GM11168 (cell line): ENCODE data around the gene CCDC97.

Experiments used
- in situ Hi-C: fragments of 300-500 bp; cut with MboI; formaldehyde crosslinking; loops from one replicate; pipeline ENCODE4 v1.12.0; 2022; ENCODE audit warnings: low sequenced_read_pairs; ENCODE audit not compliant: unreplicated experiment

CCDC97 gene

DNA sequence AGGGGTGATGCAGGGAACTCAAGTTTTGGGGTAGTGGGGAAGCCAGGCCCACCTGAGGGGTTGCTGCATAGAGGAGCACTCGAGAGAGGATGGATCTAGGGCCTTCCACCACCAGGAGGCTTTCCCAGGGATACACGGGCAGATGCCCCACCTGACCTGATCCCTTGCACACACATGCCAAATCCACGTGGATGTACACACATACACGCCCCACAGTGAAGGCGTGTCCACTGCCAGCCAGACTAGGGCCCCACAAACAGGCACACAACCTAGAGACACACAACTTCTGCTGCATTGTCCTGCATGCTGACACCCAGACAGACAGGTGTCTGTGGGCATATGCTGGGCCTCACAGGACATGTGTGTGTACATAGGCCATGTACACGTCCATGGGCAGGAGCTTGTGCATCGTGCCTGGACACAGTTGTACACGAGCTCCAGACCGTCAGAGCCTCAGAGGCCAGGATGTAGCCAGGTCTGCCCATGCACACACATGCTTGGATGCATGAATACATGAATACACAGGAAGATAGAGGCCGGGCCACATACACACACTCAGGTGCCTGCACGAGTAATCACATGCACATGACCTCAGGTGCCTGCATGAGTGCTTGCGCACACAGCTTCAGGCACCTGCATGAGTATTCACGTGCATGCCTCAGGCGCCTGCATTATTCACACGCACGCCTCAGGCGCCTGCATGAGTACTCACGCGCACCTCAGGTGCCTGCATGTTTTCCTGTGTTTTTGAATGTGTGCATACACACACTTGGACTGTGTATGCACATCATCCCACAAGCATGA is 8.9 kb downstream of the CCDC97 start:
- in situ Hi-C loops = loop anchor here (10.0 kb wide), 1 partner anchor 114 kb away; no protein-coding TSS in a partner anchor

DNA sequence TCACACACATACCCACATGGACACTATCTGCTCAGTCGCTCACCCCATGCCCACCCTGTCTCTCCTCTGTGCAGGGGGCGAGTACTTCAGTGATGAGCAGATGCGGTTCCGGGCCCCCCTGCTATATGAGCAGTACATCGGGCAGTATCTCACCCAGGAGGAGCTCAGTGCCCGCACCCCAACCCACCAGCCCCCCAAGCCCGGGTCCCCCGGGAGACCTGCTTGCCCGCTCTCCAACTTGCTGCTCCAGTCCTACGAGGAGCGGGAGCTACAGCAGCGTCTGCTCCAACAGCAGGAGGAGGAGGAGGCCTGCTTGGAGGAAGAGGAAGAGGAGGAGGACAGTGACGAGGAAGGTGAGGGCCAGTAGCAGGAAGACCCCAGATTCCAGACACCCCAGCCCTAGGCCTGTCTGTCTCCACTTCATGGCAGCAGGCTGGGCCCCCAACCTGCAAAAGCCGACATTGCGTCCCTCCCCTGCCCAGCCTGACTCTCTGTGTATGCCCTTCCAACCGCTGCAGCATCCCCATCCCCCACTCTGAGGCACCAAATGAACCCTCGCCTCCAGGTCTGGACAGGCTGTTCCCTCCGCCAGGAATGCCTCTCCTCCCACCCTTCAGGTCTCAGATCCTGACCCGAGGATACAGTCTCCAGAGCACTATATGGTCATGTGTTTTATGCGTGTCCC is 9.7 kb downstream of the CCDC97 start:
- in situ Hi-C loops = loop anchor here (10.0 kb wide), 1 partner anchor 115 kb away; no protein-coding TSS in a partner anchor

DNA sequence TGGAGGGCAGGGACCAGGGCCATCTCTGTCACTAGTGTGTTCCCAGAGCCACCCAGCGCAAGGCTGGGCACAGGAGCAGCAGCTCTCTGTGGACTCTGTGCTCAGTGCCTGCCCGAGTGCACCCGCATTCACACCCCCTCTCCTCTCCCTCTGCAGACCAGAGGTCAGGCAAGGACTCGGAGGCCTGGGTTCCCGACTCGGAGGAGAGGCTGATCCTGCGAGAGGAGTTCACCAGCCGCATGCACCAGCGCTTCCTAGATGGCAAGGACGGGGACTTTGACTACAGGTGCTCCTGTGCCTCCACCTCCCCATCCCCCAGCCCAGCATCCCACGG is 10.2 kb downstream of the CCDC97 start:
- in situ Hi-C loops = no loop called here

DNA sequence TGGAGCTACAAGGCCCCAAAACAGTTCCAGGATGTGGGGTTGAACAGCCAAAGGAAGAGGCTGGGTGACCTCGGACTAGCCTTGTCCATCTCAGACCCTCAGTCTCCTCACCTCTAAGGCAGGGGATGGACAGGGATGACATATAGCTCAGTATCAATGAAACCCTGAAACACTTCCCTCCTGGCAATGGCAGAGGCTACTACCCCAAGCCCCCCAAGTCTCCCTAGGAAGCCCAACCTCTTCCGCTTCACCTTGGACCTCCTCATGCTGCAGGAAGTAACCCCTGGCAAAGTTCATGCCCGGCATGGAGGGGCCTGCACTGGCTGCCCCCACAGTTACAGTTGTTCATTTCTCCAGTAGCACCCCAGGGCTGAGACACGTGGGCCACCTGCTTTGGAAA is 10.6 kb downstream of the CCDC97 start:
- in situ Hi-C loops = no loop called here

DNA sequence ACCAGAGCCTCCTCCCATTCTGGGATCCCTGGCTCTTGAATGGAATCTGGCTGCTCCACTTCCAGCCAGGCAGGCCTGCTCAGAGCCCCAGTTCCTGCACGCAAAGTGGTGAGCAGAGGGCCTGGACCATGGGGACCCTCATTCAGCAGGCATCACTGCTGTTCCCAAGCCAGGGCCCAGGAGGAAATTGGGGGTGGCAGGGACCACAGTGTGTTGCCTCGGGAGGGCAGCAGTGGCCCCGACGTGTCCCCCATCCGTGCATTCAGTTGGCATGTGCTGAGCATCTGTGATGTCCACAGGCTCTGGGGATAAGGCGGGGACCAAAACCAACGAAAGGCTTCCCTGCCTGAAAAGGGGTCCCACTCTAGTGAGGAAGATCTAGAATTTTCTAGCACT is 11.2 kb downstream of the CCDC97 start:
- in situ Hi-C loops = no loop called here

DNA sequence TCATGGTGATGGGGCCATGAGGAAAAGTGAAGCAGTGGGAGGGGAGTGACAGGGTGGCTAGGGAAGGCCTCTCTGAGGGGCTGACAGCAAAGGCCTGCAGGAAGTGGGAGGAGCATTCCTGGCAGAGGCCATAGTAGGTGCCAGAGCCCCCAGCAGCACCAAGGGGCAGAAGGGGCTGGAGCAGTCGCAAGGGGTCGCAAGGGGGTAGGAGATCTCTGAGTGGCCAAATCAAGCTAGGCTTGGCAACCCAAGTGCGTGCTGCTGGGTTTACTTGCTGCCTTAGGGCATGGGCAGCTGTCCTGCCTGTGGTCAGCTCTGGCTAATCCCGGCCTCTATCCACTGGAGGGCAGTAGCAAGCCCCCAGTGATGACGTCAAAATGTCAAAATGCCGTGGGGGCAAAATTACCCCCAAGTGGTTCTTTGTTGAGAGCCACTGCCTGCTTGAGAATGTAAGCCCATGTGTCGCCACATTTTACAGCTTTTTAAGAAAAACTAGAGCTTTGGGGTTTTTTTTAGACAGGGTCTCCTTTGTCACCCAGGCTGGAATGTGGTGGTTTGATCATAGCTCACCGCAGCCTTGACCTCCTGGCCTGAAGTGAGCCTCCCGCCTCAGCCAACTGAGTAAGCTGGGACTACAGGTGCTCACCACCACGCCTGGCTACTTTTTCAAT is 11.8 kb downstream of the CCDC97 start:
- in situ Hi-C loops = no loop called here

DNA sequence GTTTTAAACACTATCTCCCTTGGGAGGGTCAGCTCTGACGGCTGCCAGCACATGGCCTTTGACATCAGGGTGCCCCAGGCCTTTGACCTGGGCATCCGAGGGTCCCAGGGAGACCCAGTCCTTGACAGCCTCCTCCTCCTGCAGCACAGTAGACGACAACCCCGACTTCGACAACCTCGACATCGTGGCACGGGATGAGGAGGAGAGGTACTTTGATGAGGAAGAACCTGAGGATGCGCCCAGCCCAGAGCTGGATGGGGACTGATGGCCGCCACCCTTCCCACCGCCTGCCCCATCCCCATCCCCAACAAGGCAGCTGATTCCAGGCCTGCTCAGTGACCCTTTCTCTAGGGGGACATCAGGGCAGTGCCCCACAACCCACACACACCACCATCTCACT is 12.5 kb downstream of the CCDC97 start:
- in situ Hi-C loops = no loop called here

DNA sequence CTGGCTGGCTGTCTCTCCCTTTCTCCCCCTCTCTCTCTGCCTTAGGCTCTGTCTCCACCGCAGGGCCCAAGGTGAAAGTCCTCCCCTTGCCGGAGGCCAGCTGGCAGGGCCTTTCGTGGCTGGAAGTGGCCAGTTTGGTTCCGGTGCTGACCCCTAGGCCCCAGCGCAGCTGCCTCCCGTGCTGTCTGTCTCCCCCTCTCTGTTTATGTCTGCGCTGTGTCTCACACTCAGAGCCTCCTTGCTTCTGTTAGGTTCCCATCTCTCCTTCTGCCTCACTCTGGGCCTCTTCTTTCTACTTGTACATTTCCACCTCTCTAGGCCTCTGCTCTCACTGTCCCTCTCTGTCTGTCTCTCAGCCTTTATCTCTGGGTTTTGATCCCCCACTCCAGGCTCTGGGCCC is 13.1 kb downstream of the CCDC97 start:
- in situ Hi-C loops = no loop called here

DNA sequence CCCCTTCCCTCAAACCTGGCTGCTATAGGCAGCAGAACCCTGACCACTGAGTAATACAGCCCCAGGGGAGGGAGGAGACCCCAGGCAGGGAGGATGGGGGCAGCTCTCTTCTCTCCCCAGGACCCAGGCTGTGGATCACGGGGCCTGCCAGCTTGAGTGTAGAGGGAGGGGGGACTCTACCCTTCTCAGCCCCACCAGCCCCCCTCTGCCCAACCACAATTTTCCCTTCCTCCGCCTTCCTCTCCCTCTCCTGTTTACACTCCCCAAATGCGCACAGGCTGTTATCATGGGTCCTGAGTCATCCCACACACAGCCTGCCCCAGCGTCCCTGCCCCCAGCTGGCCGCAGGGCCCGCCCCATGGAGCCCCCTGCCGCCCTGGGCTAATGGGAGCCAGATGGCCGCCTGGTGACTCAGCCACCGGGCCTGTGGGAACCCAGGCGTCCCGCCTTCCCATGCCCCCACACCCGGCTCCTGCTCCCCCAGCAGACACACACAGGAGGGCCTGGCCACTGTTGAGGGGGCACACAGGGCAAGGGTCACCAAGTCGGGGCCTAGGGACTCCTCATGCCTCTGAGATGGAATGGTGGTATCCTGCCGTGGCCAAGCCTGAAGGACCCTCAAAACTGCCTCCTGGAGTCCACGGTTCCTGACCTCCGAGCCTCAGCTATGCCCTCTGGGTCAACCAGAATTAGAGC is 13.6 kb downstream of the CCDC97 start:
- in situ Hi-C loops = no loop called here

DNA sequence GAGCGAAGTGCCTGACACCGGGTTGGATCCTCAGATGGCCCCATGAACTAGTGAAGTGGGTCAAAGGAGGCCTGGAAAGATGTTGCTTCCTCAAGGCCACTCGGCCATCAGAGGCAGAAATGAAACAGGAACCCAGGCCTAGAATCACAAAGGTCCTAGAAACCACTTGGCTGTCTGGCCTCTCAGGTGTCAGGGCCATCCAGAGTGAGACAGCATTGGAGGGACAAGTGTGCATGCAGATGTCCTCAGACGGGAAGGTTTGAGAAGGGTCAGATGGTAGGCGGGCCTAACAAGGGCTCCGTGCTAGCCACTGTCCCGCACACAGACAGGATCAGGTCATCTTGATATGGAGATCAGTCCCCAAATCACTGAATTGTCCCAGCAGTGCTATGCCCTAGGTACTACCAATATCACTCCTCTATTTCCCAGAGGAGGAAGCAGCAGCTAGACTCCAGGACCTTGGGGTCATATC is 14.3 kb downstream of the CCDC97 start:
- in situ Hi-C loops = no loop called here

DNA sequence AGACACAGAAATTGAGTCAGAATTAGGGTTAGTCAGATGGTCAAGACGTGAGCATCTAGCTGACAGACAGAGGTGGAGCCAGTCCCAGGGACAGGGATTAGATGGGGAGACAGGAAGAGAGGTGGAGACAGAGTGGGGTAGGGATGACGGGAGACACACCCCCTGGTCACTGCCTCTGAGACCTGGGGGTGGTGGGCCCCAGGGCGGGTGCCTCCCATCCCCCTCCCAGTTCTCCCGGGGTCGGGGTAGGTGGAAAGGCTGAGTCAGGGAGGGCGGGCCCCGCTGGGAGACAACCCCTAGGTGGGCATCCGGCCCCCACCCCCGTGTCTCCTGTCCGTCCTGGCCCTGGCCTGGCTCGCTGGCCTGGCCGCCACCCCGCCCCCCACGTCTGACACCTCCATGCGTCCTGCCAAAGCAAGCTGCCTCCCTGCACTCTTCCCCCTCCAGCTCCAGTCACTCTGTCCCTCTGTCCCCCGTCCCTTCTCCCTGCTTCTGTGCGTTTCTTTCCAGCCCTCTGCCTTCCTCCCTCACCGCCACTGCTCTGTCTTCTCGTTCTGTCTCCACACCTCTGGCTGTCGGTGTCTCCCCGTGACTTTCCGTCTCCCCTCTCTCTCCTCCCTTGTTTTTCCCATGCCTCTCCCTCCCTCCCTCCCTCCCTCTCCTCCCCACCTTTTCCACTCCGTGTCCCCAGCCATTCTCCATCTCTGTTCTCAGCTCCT is 15.1 kb downstream of the CCDC97 start:
- in situ Hi-C loops = no loop called here

DNA sequence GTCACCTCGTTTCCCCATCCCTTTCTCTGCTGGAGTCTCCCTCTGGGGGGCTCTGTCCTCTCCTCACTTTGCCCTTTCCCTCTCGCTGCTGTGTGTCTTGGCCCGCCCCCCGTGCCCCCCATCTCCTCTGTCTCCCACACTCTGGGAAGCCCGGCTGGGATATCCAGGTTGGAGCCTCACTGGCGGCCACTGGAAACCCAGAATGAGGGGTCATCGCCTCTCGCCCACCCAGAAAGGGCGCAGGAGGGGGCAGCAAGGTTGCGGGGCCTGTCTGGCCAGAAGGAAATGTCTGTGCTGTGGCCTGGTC is 15.6 kb downstream of the CCDC97 start:
- in situ Hi-C loops = no loop called here

DNA sequence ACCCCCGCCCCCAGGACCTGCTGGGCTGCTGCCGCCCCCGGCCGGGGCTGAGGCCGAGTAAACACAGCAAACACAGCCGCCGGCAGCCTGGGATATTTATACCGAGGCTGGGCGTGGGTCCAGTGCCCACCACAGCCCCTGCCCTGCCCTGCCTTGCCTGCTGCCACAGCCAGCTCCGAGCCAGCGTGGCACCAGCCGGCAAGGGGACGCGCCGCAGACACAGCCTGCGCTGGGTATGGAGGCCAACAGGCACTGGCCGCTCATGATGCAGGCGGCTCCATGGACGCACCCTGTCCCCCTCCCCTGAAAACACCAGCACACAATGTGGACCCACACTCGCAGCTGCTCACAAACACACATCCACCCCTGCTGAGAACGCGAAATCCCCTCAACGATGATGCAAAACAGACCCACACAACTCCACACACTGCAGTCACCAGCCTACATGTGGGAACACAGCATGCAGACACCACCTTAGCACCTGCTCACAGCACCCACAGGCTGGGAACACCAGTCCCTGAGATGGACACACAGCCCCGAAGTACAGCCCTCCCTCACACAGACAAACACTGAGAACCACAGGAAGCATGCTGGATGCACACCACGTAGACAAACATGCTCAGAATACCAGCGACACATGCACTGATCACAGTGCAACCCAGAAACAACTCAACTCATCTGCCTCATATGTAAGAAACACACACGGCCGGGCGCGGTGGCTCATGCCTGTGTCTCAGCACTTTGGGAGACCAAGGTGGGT is 16.2 kb downstream of the CCDC97 start:
- in situ Hi-C loops = no loop called here

DNA sequence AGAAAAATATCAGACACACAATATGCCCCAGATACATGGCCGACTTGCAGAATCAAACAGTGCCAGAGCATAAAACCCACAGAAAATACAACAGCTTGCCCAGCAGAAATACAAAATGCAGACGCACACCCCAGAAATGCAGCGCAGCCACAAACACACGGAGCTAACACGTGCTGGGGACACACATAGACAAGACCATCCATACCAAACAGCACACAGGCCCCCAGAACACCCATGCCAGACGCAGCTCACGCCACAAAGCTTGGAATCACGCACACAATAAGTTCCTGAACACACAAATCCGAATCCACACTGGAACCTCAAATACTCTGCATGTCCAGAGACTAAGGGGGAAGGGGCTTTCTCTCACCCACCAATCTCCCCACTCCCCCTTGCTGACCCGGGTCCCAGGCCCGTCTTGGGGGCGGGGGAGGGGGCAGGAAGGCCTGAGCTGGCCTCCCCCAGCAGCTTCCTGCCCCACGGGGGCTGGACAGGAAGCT is 17.2 kb downstream of the CCDC97 start:
- in situ Hi-C loops = no loop called here

DNA sequence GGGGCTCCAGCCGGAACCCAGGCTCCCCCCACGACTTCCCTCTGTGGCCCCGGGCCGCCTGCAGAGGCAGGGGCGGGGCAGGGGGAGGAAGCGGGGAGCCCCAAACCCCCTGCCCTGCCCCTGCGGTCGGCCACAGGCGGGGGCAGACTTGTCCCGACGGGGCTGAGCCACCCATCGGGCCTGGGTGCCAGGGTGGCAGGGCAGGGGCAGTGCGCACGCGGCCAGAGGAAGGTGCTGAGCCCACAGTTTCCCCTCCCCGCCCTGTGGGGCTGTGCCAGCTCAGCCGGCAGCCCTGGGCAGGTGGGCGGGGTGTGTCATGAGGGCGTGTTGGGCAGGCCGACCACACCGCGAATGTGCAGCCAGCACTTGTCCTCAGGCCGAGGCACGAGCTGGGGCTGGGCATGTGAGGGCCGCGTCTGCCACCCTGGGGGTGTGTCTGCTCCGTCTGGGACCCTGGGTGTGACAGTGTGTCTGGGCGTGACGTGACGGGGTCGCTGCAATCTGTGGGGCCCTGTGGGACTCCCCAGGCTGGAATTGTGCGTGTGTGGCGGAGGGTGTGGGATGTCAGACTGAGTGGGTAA is 17.7 kb downstream of the CCDC97 start:
- in situ Hi-C loops = no loop called here

DNA sequence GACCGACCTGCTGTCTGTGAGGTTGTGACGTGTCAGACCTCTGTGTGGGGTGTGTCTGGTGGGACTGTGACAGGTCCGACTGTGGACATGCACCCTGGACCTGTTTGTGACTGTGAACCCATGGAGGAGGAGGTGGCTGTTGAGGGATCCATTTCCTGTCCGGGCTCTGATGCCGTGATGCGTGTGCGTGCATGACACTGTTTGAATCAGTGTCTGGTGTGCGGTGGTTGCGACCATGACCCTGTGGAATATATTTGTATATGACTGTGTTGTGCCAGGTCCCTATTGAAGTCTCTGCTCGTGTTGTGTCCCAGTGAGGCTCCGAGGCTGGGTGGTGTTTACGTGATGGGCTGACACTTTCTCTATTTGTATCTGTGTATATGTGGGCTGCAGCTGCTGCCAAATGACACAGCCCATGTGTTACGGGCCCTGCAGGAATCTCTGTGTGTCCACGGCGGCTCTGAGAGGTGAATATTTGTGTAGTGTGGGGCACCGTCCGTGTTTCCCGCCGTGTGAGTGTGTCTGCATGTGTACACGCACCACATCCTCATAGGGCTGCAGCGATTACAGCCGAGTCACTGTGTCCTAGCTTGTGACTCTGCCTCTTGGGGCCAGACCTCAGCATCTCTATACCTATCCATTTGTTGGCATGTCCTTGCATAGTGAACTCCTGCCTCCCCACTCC is 18.3 kb downstream of the CCDC97 start:
- in situ Hi-C loops = no loop called here

DNA sequence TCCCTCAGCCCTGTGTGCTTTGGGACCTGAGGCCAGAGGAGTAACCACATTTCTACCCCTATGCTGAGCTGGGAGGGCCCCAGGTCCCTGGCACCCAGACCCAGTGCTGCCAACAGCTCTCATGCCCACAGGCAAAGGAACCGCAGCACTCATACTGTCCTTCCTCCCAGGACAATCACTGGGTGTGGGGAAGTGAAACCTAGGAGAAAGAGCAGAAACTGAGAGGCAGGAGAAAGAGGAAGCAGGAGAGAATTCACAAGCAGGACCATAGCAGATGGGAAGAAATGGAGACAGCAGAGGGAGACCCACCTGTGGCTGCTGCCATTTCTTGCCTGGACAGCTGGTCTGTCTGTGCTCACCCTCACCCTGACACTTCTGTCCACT is 18.9 kb downstream of the CCDC97 start:
- in situ Hi-C loops = no loop called here

DNA sequence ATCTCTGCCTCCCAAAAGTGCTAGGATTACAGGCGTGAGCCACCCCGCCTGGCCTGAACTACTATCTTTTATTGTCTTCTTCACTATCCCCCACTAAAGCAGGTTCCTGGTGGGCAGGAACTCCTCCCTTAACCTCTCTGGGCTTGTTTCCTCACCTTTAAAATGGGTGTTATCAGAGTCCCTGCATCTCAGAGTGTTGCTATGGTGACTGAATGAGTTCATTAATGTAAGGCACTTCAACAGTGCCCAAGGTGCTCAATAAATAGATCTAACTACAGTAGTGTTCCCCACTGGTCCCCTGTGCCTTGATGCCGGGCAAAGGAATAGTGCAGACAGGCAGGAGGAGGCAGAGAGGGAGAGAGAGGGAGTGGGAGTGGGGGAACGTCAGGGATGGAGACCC is 20.5 kb downstream of the CCDC97 start:
- in situ Hi-C loops = no loop called here
